Karpas-422 (cell line): ENCODE data around the gene SLMAP. TPM values are rescaled to one million over a fixed set of nuclear protein-coding genes. Genes with fewer than 3 reads are reported as not detected.

ENCODE experiments used
- DNase-seq: peaks from one replicate; pipeline ENCODE4 v3.0.0-alpha.2; 2015
- H2AFZ ChIP-seq: fragments of 200-600 bp; sonication (generic); 2 replicates; pipeline ENCODE4 v1.6.1; 2014; ENCODE audit warnings: antibody characterized with exemption, low read length, mixed read lengths
- H3K27ac ChIP-seq: fragments of 200-600 bp; sonication (generic); 2 replicates; pipeline ENCODE4 v1.5.1; 2014; ENCODE audit warnings: mild to moderate bottlenecking, low read length, moderate library complexity
- H3K27me3 ChIP-seq: fragments of 200-600 bp; sonication (generic); 2 replicates; pipeline ENCODE4 v1.6.1; 2014; ENCODE audit warnings: low read length, mixed read lengths
- H3K36me3 ChIP-seq: fragments of 200-600 bp; sonication (generic); 2 replicates; pipeline ENCODE4 v1.6.1; 2014; ENCODE audit warnings: low read length, mixed read lengths; ENCODE audit not compliant: insufficient read depth
- H3K4me1 ChIP-seq: fragments of 200-600 bp; sonication (generic); 2 replicates; pipeline ENCODE4 v1.6.1; 2014; ENCODE audit warnings: mild to moderate bottlenecking, low read length, mixed read lengths
- H3K4me2 ChIP-seq: fragments of 200-600 bp; sonication (generic); 2 replicates; pipeline ENCODE4 v1.6.1; 2014; ENCODE audit warnings: low read length, low read depth, mild to moderate bottlenecking; ENCODE audit not compliant: poor library complexity, severe bottlenecking
- H3K4me3 ChIP-seq: fragments of 200-600 bp; sonication (generic); 2 replicates; pipeline ENCODE4 v1.5.1; 2014; ENCODE audit warnings: mild to moderate bottlenecking, antibody characterized with exemption, low read length, mixed read lengths
- H3K79me2 ChIP-seq: fragments of 200-600 bp; sonication (generic); 2 replicates; pipeline ENCODE4 v1.6.1; 2014; ENCODE audit warnings: mild to moderate bottlenecking, low read length, mixed read lengths
- H3K9ac ChIP-seq: fragments of 200-600 bp; sonication (generic); 2 replicates; pipeline ENCODE4 v1.6.0; 2014; ENCODE audit warnings: low read length
- H3K9me2 ChIP-seq: fragments of 200-600 bp; sonication (generic), shearing (Covaris generic); replicated peaks from 2 replicates; pipeline ENCODE4 v1.6.0; 2014; ENCODE audit warnings: mild to moderate bottlenecking, low read length, moderate library complexity; ENCODE audit not compliant: insufficient read depth
- H3K9me3 ChIP-seq: fragments of 300-700, 200-600 bp; sonication (generic); 2 replicates; pipeline ENCODE4 v1.6.1; 2014; ENCODE audit warnings: low read length, mixed read lengths
- H4K20me1 ChIP-seq: fragments of 200-600 bp; sonication (generic); 2 replicates; pipeline ENCODE4 v1.6.1; 2014; ENCODE audit warnings: mild to moderate bottlenecking, antibody characterized with exemption, low read length, low read depth; ENCODE audit not compliant: insufficient read depth
- total RNA-seq: library from RNA; depleted of rRNA; stranded (reverse); fragments of >200 nt; shearing (Covaris generic); gene quantifications from 2 replicates; pipeline ENCODE4 v1.2.3, GENCODE V29; 2014; ENCODE audit warnings: low replicate concordance

The SLMAP gene
- total RNA-seq, 1 experiment from 2014 or later: 63.6 TPM

GRCh38 chr3:57815036-57815435, 58.9 kb downstream of the SLMAP start:
- H3K27ac ChIP-seq: no peak overlapping the region
- H3K9me3 ChIP-seq: no peaks in the 10 kb centered on the region
- no peaks in the 10 kb centered on the region for H3K9me2 ChIP-seq
- DNase-seq: no peak
- H3K4me1 ChIP-seq: peaks cover 13% of the 10 kb centered on the region
- H3K27me3 ChIP-seq: no peaks in the 10 kb centered on the region
- no peak overlapping the region for H2AFZ ChIP-seq
- H3K79me2 ChIP-seq: peaks cover 99% of the 10 kb centered on the region
- no peak overlapping the region for H3K9ac ChIP-seq
- H4K20me1 ChIP-seq: peaks cover 25% of the 10 kb centered on the region
- H3K4me3 ChIP-seq: no peak overlapping the region
- no peak overlapping the region for H3K4me2 ChIP-seq
- H3K36me3 ChIP-seq: no peaks in the 10 kb centered on the region

- H3K4me1 ChIP-seq: peaks cover 26% of the 10 kb centered on the region
- no peak overlapping the region for H3K4me3 ChIP-seq
- H2AFZ ChIP-seq: no peak overlapping the region
- H3K9me3 ChIP-seq: no peaks in the 10 kb centered on the region
- DNase-seq: no peak
- peaks cover 25% of the 10 kb centered on the region for H4K20me1 ChIP-seq
- H3K9me2 ChIP-seq: no peaks in the 10 kb centered on the region
- no peak overlapping the region for H3K4me2 ChIP-seq
- no peaks in the 10 kb centered on the region for H3K36me3 ChIP-seq
- peaks cover 98% of the 10 kb centered on the region for H3K79me2 ChIP-seq
- H3K9ac ChIP-seq: no peak overlapping the region
- no peaks in the 10 kb centered on the region for H3K27me3 ChIP-seq
- no peak overlapping the region for H3K27ac ChIP-seq
Measured at GRCh38 chr3:57816471-57817095, 60.5 kb downstream of the SLMAP start.

- Histone ChIP-seq H3K36me3 (no peaks in the 10 kb centered on the region), H3K4me1 (peaks cover 29% of the 10 kb centered on the region), H4K20me1 (peaks cover 25% of the 10 kb centered on the region), H3K27me3 (no peaks in the 10 kb centered on the region), H3K9me3 (no peaks in the 10 kb centered on the region), H3K9me2 (no peaks in the 10 kb centered on the region), H3K9ac (no peak overlapping the region), H3K27ac (no peak overlapping the region), H3K79me2 (peaks cover 90% of the 10 kb centered on the region), H3K4me3 (no peak overlapping the region), H3K4me2 (no peak overlapping the region), H2AFZ (no peak overlapping the region)
- DNase-seq: no peak
Measured at GRCh38 chr3:57818772-57819171, 62.7 kb downstream of the SLMAP start.

GRCh38 chr3:57820479-57820878, 64.4 kb downstream of the SLMAP start:
- no peak overlapping the region for H3K9ac ChIP-seq
- H4K20me1 ChIP-seq: peaks cover 12% of the 10 kb centered on the region; the same call in 1 of the 2 replicates
- H3K79me2 ChIP-seq: peaks cover 91% of the 10 kb centered on the region
- no peak overlapping the region for H3K4me3 ChIP-seq
- no peak overlapping the region for H3K4me2 ChIP-seq
- H3K9me3 ChIP-seq: no peaks in the 10 kb centered on the region
- H3K27me3 ChIP-seq: no peaks in the 10 kb centered on the region
- no peak for DNase-seq
- no peaks in the 10 kb centered on the region for H3K9me2 ChIP-seq
- no peaks in the 10 kb centered on the region for H3K36me3 ChIP-seq
- H3K27ac ChIP-seq: no peak overlapping the region
- H3K4me1 ChIP-seq: peaks cover 46% of the 10 kb centered on the region
- no peak overlapping the region for H2AFZ ChIP-seq

GRCh38 chr3:57821765-57822164, 65.7 kb downstream of the SLMAP start:
- Histone ChIP-seq H3K27me3 (no peaks in the 10 kb centered on the region), H3K79me2 (peaks cover 91% of the 10 kb centered on the region), H3K9me2 (no peaks in the 10 kb centered on the region), H3K9ac (no peak overlapping the region), H3K4me2 (no peak overlapping the region), H3K4me3 (no peak overlapping the region), H3K9me3 (no peaks in the 10 kb centered on the region), H3K27ac (no peak overlapping the region), H3K36me3 (no peaks in the 10 kb centered on the region), H3K4me1 (peaks cover 59% of the 10 kb centered on the region), H4K20me1 (peaks cover 12% of the 10 kb centered on the region; the same call in 1 of the 2 replicates), H2AFZ (no peak overlapping the region)
- no peak for DNase-seq

GRCh38 chr3:57822686-57823085, 66.6 kb downstream of the SLMAP start:
- Histone ChIP-seq H3K9me2 (no peaks in the 10 kb centered on the region), H4K20me1 (peaks cover 9% of the 10 kb centered on the region; the same call in 1 of the 2 replicates), H3K27ac (no peak overlapping the region), H2AFZ (no peak overlapping the region), H3K9me3 (no peaks in the 10 kb centered on the region), H3K79me2 (peaks cover 91% of the 10 kb centered on the region), H3K27me3 (no peaks in the 10 kb centered on the region), H3K4me1 (peaks cover 68% of the 10 kb centered on the region), H3K4me3 (no peak overlapping the region), H3K36me3 (no peaks in the 10 kb centered on the region), H3K9ac (no peak overlapping the region), H3K4me2 (no peak overlapping the region)
- no peak for DNase-seq

- H3K79me2 ChIP-seq: peaks cover 90% of the 10 kb centered on the region
- H3K36me3 ChIP-seq: no peaks in the 10 kb centered on the region
- H4K20me1 ChIP-seq: no peaks in the 10 kb centered on the region
- H3K9ac ChIP-seq: no peak overlapping the region
- H2AFZ ChIP-seq: no peak overlapping the region
- peak overlapping the region; percentile 28 for H3K4me2 ChIP-seq
- no peaks in the 10 kb centered on the region for H3K9me2 ChIP-seq
- no peak for DNase-seq
- H3K9me3 ChIP-seq: no peaks in the 10 kb centered on the region
- no peak overlapping the region for H3K4me3 ChIP-seq
- H3K27me3 ChIP-seq: no peaks in the 10 kb centered on the region
- H3K4me1 ChIP-seq: peaks cover 55% of the 10 kb centered on the region
- H3K27ac ChIP-seq: peak overlapping the region; percentile 48
Measured at GRCh38 chr3:57825116-57825515, 69.0 kb downstream of the SLMAP start.

- no peaks in the 10 kb centered on the region for H3K9me3 ChIP-seq
- peaks cover 90% of the 10 kb centered on the region for H3K79me2 ChIP-seq
- peaks cover 44% of the 10 kb centered on the region for H3K4me1 ChIP-seq
- H3K4me2 ChIP-seq: peak overlapping the region; percentile 58
- peak overlapping the region; percentile 46 for H3K9ac ChIP-seq
- no peaks in the 10 kb centered on the region for H3K27me3 ChIP-seq
- H3K36me3 ChIP-seq: peaks cover 6% of the 10 kb centered on the region; the same call in 1 of the 2 replicates
- peak overlapping the region; percentile 7; the same call in 1 of the 2 replicates for H3K4me3 ChIP-seq
- H3K27ac ChIP-seq: 0 out of 2 replicates have a peak overlapping the region, but pooled peaks have one; percentile 48
- no peaks in the 10 kb centered on the region for H4K20me1 ChIP-seq
- DNase-seq: no peak
- H3K9me2 ChIP-seq: no peaks in the 10 kb centered on the region
- no peak overlapping the region for H2AFZ ChIP-seq
Measured at GRCh38 chr3:57826245-57826951, 70.3 kb downstream of the SLMAP start.
